GM12865 (cell line): Measurements from ENCODE around the gene TJP3.

ENCODE experiments used
- DNase-seq: peaks from one replicate; pipeline ENCODE4 v3.0.0; 2010; ENCODE audit warnings: low read depth
- H3K4me3 ChIP-seq: 2 replicates; pipeline ENCODE4 v1.5.1; 2011; ENCODE audit warnings: mild to moderate bottlenecking, low read depth, low read length, control low read depth
- TF ChIP-seq, protein P1 (sequence below): IDR thresholded peaks from 2 replicates; pipeline ENCODE4 v1.5.1; 2011; ENCODE audit warnings: low read length, control low read depth, low read depth, inconsistent platforms; ENCODE audit not compliant: insufficient read depth; ENCODE audit errors: missing control alignments

Gene TJP3

DNA sequence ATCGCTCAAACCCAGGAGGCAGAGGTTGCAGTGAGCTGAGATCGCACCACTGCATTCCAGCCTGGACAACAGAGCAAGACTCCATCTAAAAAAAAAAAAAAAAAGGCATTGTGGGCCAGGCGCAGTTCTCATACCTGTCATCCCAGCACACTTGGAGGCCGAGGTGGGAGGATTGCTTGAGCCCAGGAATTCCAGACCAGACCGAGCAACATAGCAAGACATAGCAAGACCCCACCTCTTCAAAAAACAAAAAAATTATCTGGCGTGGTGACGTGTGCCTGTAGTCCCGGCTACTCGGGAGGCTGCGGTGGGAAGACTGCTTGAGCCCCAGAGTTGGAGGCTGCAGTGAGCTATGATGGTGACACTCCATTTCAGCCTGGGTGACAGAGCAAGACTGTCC, 25.9 kb upstream of the TJP3 start:
- TF ChIP-seq, protein P1, sequence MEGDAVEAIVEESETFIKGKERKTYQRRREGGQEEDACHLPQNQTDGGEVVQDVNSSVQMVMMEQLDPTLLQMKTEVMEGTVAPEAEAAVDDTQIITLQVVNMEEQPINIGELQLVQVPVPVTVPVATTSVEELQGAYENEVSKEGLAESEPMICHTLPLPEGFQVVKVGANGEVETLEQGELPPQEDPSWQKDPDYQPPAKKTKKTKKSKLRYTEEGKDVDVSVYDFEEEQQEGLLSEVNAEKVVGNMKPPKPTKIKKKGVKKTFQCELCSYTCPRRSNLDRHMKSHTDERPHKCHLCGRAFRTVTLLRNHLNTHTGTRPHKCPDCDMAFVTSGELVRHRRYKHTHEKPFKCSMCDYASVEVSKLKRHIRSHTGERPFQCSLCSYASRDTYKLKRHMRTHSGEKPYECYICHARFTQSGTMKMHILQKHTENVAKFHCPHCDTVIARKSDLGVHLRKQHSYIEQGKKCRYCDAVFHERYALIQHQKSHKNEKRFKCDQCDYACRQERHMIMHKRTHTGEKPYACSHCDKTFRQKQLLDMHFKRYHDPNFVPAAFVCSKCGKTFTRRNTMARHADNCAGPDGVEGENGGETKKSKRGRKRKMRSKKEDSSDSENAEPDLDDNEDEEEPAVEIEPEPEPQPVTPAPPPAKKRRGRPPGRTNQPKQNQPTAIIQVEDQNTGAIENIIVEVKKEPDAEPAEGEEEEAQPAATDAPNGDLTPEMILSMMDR, result no peak
- H3K4me3 ChIP-seq, result no peak overlapping the region
- DNase-seq, result no peak

DNA sequence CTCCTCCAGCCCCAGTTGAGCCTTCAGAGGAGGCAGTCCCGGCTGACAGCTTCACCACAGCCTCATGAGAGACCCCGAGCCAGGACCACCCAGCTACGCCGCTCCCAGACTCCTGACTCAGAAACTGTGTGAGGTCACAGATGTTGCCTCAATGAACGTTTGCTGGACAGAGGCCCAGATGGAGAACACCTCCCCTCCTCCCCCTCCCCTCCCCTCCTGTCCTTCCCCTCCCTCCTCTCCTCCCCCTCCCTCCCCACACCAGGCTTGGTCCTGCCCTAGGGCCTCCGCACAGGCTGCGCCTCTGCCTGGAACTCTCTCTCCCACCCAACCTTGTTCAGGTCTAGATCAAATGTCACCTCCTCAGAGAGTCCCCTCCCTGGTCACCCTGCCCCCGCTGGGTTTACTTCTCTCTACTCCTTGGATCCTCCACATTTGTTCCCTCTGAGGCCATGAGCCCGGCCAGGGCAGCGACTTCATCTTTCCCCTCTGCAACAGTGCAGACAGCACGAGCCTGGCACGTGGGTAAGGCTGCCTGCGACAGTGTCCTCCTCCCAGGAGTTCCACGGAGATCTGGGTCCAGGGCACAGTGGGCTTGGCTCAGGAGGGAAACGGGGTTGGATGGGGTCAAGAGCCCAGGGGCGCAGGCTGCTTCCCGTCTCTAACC, 25.3 kb upstream of the TJP3 start:
- no peak for DNase-seq
- no peak overlapping the region for H3K4me3 ChIP-seq
- TF ChIP-seq, protein P1, result no peak

DNA sequence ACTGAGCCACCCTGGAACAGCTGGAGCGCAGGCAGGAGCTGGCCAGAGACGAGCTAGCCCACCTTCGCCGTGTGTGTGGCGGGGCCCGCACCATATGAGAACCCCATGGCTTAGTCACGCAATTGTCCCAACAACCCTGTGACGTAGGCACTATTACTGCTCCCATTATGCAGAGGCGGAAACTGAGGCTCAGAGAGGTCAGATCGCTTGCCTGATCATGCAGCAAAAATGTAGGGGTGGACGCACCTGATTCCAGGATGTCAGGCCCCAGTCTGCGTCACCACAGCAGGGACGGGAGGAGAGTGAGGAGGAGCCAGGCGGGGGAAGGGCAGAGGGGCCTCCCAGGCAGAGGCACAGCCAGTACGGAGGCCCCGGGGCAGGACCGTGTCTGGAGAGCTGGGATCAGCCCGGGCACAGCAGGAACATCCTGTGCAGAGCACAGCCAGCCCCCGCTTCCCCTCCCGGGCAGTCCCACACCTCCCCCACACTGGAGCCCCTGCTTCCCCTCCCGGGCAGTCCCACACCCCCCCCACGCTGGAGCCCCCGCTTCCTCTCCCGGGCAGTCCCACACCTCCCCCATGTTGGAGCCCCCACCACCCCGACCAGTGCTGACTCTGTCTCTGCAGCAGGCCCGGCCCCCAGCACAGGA, 24.7 kb upstream of the TJP3 start:
- TF ChIP-seq, protein P1, result no peak
- peak; percentile 47 for DNase-seq
- no peak overlapping the region; the same call in 1 of the 2 replicates for H3K4me3 ChIP-seq

DNA sequence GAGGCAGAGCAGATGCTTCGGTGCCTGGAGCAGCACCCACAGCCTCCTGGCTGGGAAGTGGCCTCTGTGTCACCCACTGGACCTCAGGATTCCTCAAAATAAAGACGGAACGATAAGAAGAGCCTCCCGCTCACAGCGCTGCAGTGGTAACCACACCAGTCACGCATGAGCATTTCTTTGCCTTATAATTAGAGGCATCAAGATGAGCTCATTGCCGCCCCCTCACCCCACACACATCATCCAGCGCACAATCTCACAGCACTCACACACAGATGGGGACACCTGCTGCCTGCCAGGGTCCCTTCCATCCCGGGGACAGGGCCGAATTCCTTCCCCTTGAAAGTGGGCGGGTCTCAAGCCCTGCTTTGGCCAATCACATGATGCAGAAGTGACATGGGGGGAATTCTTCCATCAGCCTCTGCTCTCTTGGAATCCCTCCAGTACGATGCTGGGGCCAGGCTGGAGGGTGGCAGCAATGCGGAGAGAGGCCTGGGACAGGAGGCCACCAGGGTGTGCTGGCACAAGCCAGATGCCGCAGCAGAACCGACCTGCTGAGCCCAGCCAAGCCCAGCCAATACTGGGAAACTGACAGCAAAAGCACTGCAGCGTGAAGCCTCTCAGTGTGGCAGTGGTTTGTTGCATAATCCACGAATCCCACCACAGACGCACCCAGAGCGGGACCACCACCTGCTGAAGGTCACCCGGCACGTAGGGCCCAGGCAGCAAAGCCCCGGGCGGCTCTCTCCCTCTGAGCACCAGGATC, 23.9 kb upstream of the TJP3 start:
- H3K4me3 ChIP-seq, result no peak overlapping the region; the same call in 1 of the 2 replicates
- TF ChIP-seq, protein P1, result no peak
- peak; percentile 71 for DNase-seq

DNA sequence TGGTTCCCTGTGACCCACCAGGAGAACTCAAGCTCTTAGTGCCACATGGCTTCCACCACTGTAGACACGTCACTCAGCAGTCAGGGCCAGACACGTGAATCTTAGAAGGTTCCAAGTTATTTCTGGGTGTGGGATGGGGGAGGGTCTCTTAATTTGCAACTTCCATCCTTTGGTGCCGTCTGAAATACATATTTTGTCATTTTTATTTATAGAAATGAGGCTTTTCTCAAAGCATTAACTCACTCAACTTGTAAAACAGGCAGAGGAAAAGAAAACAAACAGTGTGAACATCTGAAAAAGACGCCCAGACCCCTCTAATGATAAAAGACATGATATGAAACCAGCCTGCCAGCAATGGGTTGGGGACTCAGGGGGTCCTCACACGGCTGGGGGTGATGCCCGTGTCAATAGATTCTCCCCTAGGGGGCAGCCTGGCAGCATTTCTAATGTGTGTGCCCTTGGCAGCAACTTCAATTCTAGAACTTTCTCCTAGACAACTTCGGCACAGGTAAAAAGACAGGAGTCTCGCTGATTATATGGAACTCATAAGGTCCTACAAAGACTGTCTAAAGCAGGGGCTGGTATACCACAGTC, 23.3 kb upstream of the TJP3 start:
- no peak for DNase-seq
- H3K4me3 ChIP-seq, result no peak overlapping the region
- TF ChIP-seq, protein P1, result no peak

DNA sequence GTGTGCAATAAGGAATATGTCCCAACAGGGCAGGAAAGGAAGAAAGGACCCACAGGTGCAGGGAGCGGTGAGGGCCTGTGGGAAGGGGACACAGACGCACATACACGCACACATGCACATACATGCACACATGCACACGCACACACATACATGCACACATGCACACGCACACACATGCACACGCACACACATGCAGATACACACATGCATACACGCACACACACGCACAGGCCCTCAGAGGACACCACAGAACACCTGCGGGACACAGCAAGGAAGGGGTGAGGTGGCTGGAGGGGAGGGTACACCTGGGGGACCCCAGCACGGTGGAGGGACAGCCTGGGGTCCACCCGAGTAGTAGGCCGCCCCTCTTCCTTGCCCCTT, 20.8 kb upstream of the TJP3 start:
- DNase-seq, result no peak
- TF ChIP-seq, protein P1, result no peak
- H3K4me3 ChIP-seq, result peak overlapping the region; percentile 56
